SK-N-MC (cell line): ENCODE data around the gene SIRT7.

Source experiments
- EZH2 ChIP-seq: fragments of 200-600 bp; sonication (generic); IDR thresholded peaks from one replicate; pipeline ENCODE4 v1.6.1; 2017; ENCODE audit warnings: antibody characterized with exemption
- FOXP2 ChIP-seq: optimal IDR thresholded peaks from 2 replicates; pipeline ENCODE3; 2011; ENCODE audit warnings: mild to moderate bottlenecking, moderate library complexity; ENCODE audit not compliant: insufficient read depth; ENCODE audit errors: extremely low read length, control extremely low read depth
- POLR2AphosphoS5 ChIP-seq: IDR thresholded peaks from 2 replicates; pipeline ENCODE4 v1.6.1; 2012; ENCODE audit warnings: mild to moderate bottlenecking, low read depth, low read length, borderline replicate concordance

DNA sequence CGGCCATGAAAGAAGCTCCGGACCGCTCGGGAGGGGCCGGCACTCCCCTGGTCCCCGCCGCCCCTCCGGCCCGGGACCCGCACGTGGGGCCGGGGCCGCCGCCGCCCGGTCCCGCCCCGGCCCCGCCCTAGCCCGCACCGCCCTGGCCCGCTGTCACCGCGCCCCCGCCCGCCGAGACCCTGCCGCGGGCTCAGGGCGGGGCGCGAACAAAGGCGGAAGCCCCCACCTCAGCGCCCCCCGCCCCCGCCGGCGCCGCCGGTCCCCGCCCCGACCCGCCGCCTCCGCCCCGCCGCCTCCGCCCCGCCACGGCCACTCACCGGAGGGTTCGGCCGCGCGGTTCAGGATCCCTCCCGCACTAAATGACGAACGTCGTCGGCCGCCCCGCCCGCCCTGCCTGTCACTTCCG is 47.0 kb downstream of the SIRT7 start, which contains the start of gene ARHGDIA:
- TF ChIP-seq POLR2AphosphoS5 (no peak), FOXP2 (no peak), EZH2 (no peak)
